ENCODE data around the gene NUP88. TPM values are rescaled to one million over a fixed set of nuclear protein-coding genes. Genes with fewer than 3 reads are reported as not detected.

NUP88 gene
- total and polyA plus RNA-seq, 2 donors from 2014 or later, result 55.1 to 57.9 TPM

- H3K9me3 ChIP-seq (ENCODE audit: control insufficient read depth in 2 of 3, insufficient read depth in 1 of 3, low read length in 3 of 3), result no peaks in the 10 kb centered on the region
- FAIRE-seq, result no peak
- H3K9ac ChIP-seq (ENCODE audit: low read length in 3 of 3), result no peak overlapping the region
- H3K4me1 ChIP-seq (ENCODE audit: control insufficient read depth in 2 of 3, insufficient read depth in 2 of 3, low read depth in 1 of 3, low read length in 3 of 3), result peaks cover 2 to 4% (median 2%) of the 10 kb centered on the region in 3 donors
- intact Hi-C loops (cut with DNase I), result no loop called here
- no peak for TF ChIP-seq CTCF (IDR thresholded peaks at IDR 0.05; ENCODE audit: borderline replicate concordance, extremely low read depth, insufficient read depth)
- H3K27me3 ChIP-seq (ENCODE audit: control insufficient read depth, insufficient read depth, low read length), result no peaks in the 10 kb centered on the region
- no peak overlapping the region for H3K27ac ChIP-seq (ENCODE audit: low read depth in 2 of 2, low read length in 2 of 2)
- no peak overlapping the region for H3K4me3 ChIP-seq (ENCODE audit: low read length in 3 of 3)
- no peak for DNase-seq
- H3K36me3 ChIP-seq (ENCODE audit: control insufficient read depth in 2 of 3, insufficient read depth in 3 of 3, low read length in 3 of 3), result peaks cover 13 to 49% (median 30%) of the 10 kb centered on the region in 3 donors
Observed at GRCh38 chr17:5425826-5426225, 6.4 kb upstream of the NUP88 start.

GRCh38 chr17:5424909-5425308 is 5.4 kb upstream of the NUP88 start:
- intact Hi-C loops (cut with DNase I), result no loop called here
- Histone ChIP-seq H3K27ac (ENCODE audit: low read depth in 2 of 2, low read length in 2 of 2) (no peak overlapping the region), H3K9ac (ENCODE audit: low read length in 3 of 3) (no peak overlapping the region), H3K9me3 (ENCODE audit: control insufficient read depth in 2 of 3, insufficient read depth in 1 of 3, low read length in 3 of 3) (no peaks in the 10 kb centered on the region), H3K4me1 (ENCODE audit: control insufficient read depth in 2 of 3, insufficient read depth in 2 of 3, low read depth in 1 of 3, low read length in 3 of 3) (peaks cover 2 to 11% (median 8%) of the 10 kb centered on the region in 3 donors), H3K36me3 (ENCODE audit: control insufficient read depth in 2 of 3, insufficient read depth in 3 of 3, low read length in 3 of 3) (peaks cover 10 to 46% (median 27%) of the 10 kb centered on the region in 3 donors), H3K4me3 (ENCODE audit: low read length in 3 of 3) (no peak overlapping the region), H3K27me3 (ENCODE audit: control insufficient read depth, insufficient read depth, low read length) (no peaks in the 10 kb centered on the region)
- DNase-seq (no peak), FAIRE-seq (no peak)
- TF ChIP-seq CTCF (IDR thresholded peaks at IDR 0.05; ENCODE audit: borderline replicate concordance, extremely low read depth, insufficient read depth), result no peak

GRCh38 chr17:5422505-5422904 is 3.0 kb upstream of the NUP88 start:
- peaks cover 4 to 30% (median 18%) of the 10 kb centered on the region in 3 donors for H3K36me3 ChIP-seq (ENCODE audit: control insufficient read depth in 2 of 3, insufficient read depth in 3 of 3, low read length in 3 of 3)
- no peak overlapping the region for H3K27ac ChIP-seq (ENCODE audit: low read depth in 2 of 2, low read length in 2 of 2)
- intact Hi-C loops (cut with DNase I), result no loop called here
- H3K4me3 ChIP-seq (ENCODE audit: low read length in 3 of 3), result no peak overlapping the region
- DNase-seq (no peak), FAIRE-seq (no peak)
- H3K27me3 ChIP-seq (ENCODE audit: control insufficient read depth, insufficient read depth, low read length), result no peaks in the 10 kb centered on the region
- TF ChIP-seq CTCF (IDR thresholded peaks at IDR 0.05; ENCODE audit: borderline replicate concordance, extremely low read depth, insufficient read depth), result no peak
- no peaks in the 10 kb centered on the region for H3K9me3 ChIP-seq (ENCODE audit: control insufficient read depth in 2 of 3, insufficient read depth in 1 of 3, low read length in 3 of 3)
- peaks cover 2 to 11% (median 8%) of the 10 kb centered on the region in 3 donors for H3K4me1 ChIP-seq (ENCODE audit: control insufficient read depth in 2 of 3, insufficient read depth in 2 of 3, low read depth in 1 of 3, low read length in 3 of 3)
- H3K9ac ChIP-seq (ENCODE audit: low read length in 3 of 3), result no peak overlapping the region
